ENCODE data around the gene AWAT2.
"Not testable (repeated sequence)": the region's sequence is repeated elsewhere in the genome, so short reads cannot be mapped to it uniquely, and the experiment has no call there.

AWAT2 gene

GRCh38 chrX:70007946-70008345 is 41.8 kb downstream of the AWAT2 start:
- Histone ChIP-seq H3F3A (ENCODE audit: insufficient read depth, low read length) (no peaks in the 10 kb centered on the region), H3K4me1 (ENCODE audit: low read length) (no peaks in the 10 kb centered on the region), H2AFZ (ENCODE audit: low read length) (no peak overlapping the region), H3K36me3 (replicated peaks; ENCODE audit: insufficient read depth, low read length) (no peaks in the 10 kb centered on the region), H3K9me2 (replicated peaks; ENCODE audit: insufficient read depth, low read length) (no peaks in the 10 kb centered on the region), H3K9ac (ENCODE audit: low read length) (no peak overlapping the region), H3K9me3 (replicated peaks; ENCODE audit: insufficient read depth, low read length) (no peaks in the 10 kb centered on the region), H4K20me1 (ENCODE audit: insufficient read depth, low read length) (no peaks in the 10 kb centered on the region), H3K4me2 (ENCODE audit: low read depth, low read length) (no peak overlapping the region), H3K27ac (ENCODE audit: low read length) (no peak overlapping the region), H3K27me3 (replicated peaks; ENCODE audit: insufficient read depth, low read length) (no peaks in the 10 kb centered on the region), H3K79me2 (ENCODE audit: low read length) (no peaks in the 10 kb centered on the region), H3K4me3 (ENCODE audit: low read length) (no peak overlapping the region)
- TF ChIP-seq EZH2 (optimal IDR thresholded peaks at IDR 0.05; ENCODE audit: low read depth, low read length) (no peak), CTCF (IDR thresholded peaks at IDR 0.05; ENCODE audit: low read length) (no peak), EZH2phosphoT487 (IDR thresholded peaks at IDR 0.05; ENCODE audit: low read length) (no peak)
- DNase-seq = no peak

- H3K9me3 ChIP-seq (replicated peaks; ENCODE audit: insufficient read depth, low read length) = no peaks in the 10 kb centered on the region
- H3K4me3 ChIP-seq (ENCODE audit: low read length) = no peak overlapping the region
- no peaks in the 10 kb centered on the region for H3K36me3 ChIP-seq (replicated peaks; ENCODE audit: insufficient read depth, low read length)
- H3K27me3 ChIP-seq (replicated peaks; ENCODE audit: insufficient read depth, low read length) = no peaks in the 10 kb centered on the region
- no peaks in the 10 kb centered on the region for H3K4me1 ChIP-seq (ENCODE audit: low read length)
- no peak for TF ChIP-seq EZH2phosphoT487 (IDR thresholded peaks at IDR 0.05; ENCODE audit: low read length)
- TF ChIP-seq CTCF (IDR thresholded peaks at IDR 0.05; ENCODE audit: low read length) = no peak
- TF ChIP-seq EZH2 (optimal IDR thresholded peaks at IDR 0.05; ENCODE audit: low read depth, low read length) = no peak
- no peaks in the 10 kb centered on the region for H3K9me2 ChIP-seq (replicated peaks; ENCODE audit: insufficient read depth, low read length)
- no peaks in the 10 kb centered on the region for H3F3A ChIP-seq (ENCODE audit: insufficient read depth, low read length)
- H2AFZ ChIP-seq (ENCODE audit: low read length) = no peak overlapping the region
- H3K4me2 ChIP-seq (ENCODE audit: low read depth, low read length) = no peak overlapping the region
- H3K79me2 ChIP-seq (ENCODE audit: low read length) = no peaks in the 10 kb centered on the region
- H4K20me1 ChIP-seq (ENCODE audit: insufficient read depth, low read length) = no peaks in the 10 kb centered on the region
- no peak for DNase-seq
- no peak overlapping the region for H3K9ac ChIP-seq (ENCODE audit: low read length)
- no peak overlapping the region for H3K27ac ChIP-seq (ENCODE audit: low read length)
Observed at GRCh38 chrX:70001708-70002341, 47.9 kb downstream of the AWAT2 start.

- no peak overlapping the region for H3K27ac ChIP-seq (ENCODE audit: low read length)
- no peaks in the 10 kb centered on the region for H3K36me3 ChIP-seq (replicated peaks; ENCODE audit: insufficient read depth, low read length)
- H3K9ac ChIP-seq (ENCODE audit: low read length) = no peak overlapping the region
- no peaks in the 10 kb centered on the region for H3F3A ChIP-seq (ENCODE audit: insufficient read depth, low read length)
- H4K20me1 ChIP-seq (ENCODE audit: insufficient read depth, low read length) = no peaks in the 10 kb centered on the region
- no peak overlapping the region for H3K4me2 ChIP-seq (ENCODE audit: low read depth, low read length)
- DNase-seq = no peak
- H3K79me2 ChIP-seq (ENCODE audit: low read length) = no peaks in the 10 kb centered on the region
- no peaks in the 10 kb centered on the region for H3K9me2 ChIP-seq (replicated peaks; ENCODE audit: insufficient read depth, low read length)
- H3K4me3 ChIP-seq (ENCODE audit: low read length) = no peak overlapping the region
- H3K4me1 ChIP-seq (ENCODE audit: low read length) = no peaks in the 10 kb centered on the region
- H2AFZ ChIP-seq (ENCODE audit: low read length) = no peak overlapping the region
- no peaks in the 10 kb centered on the region for H3K27me3 ChIP-seq (replicated peaks; ENCODE audit: insufficient read depth, low read length)
- no peaks in the 10 kb centered on the region for H3K9me3 ChIP-seq (replicated peaks; ENCODE audit: insufficient read depth, low read length)
- TF ChIP-seq EZH2 (optimal IDR thresholded peaks at IDR 0.05; ENCODE audit: low read depth, low read length) (no peak), CTCF (IDR thresholded peaks at IDR 0.05; ENCODE audit: low read length) (no peak), EZH2phosphoT487 (IDR thresholded peaks at IDR 0.05; ENCODE audit: low read length) (no peak)
Observed at GRCh38 chrX:70001269-70001668, 48.5 kb downstream of the AWAT2 start.

- DNase-seq; H3K4me1 ChIP-seq (ENCODE audit: low read length); H3K27ac ChIP-seq (ENCODE audit: low read length); H2AFZ ChIP-seq (ENCODE audit: low read length); H3K79me2 ChIP-seq (ENCODE audit: low read length); H3K9me3 ChIP-seq (replicated peaks; ENCODE audit: insufficient read depth, low read length); H3K27me3 ChIP-seq (replicated peaks; ENCODE audit: insufficient read depth, low read length); H3K9me2 ChIP-seq (replicated peaks; ENCODE audit: insufficient read depth, low read length); H3K4me2 ChIP-seq (ENCODE audit: low read depth, low read length); H3K4me3 ChIP-seq (ENCODE audit: low read length); H3K9ac ChIP-seq (ENCODE audit: low read length); H3F3A ChIP-seq (ENCODE audit: insufficient read depth, low read length); H4K20me1 ChIP-seq (ENCODE audit: insufficient read depth, low read length); H3K36me3 ChIP-seq (replicated peaks; ENCODE audit: insufficient read depth, low read length): not testable (repeated sequence)
Observed at GRCh38 chrX:69998299-69998698, 51.4 kb downstream of the AWAT2 start.

Measured in MM.1S (cell line).